SU-DHL-6 (cell line): ENCODE results near the gene MC1R.

Experiments used
- EZH2phosphoT487 ChIP-seq: fragments of 200-600 bp; sonication (generic), shearing (Covaris generic); conservative IDR thresholded peaks from 2 replicates; pipeline ENCODE4 v1.6.1; 2018; ENCODE audit warnings: mild to moderate bottlenecking, antibody characterized with exemption, low read length, moderate library complexity, mixed read lengths
- TF ChIP-seq, protein P1 (sequence below): fragments of 200-600 bp; sonication (generic); IDR thresholded peaks from one replicate; pipeline ENCODE4 v1.5.1; 2017; ENCODE audit warnings: antibody characterized with exemption, mild to moderate bottlenecking, low read length, moderate library complexity; ENCODE audit not compliant: insufficient read depth, poor library complexity, severe bottlenecking

GRCh38 chr16:89949121-89949742 lies 30.6 kb downstream of the MC1R start:
- TF ChIP-seq, protein P1, sequence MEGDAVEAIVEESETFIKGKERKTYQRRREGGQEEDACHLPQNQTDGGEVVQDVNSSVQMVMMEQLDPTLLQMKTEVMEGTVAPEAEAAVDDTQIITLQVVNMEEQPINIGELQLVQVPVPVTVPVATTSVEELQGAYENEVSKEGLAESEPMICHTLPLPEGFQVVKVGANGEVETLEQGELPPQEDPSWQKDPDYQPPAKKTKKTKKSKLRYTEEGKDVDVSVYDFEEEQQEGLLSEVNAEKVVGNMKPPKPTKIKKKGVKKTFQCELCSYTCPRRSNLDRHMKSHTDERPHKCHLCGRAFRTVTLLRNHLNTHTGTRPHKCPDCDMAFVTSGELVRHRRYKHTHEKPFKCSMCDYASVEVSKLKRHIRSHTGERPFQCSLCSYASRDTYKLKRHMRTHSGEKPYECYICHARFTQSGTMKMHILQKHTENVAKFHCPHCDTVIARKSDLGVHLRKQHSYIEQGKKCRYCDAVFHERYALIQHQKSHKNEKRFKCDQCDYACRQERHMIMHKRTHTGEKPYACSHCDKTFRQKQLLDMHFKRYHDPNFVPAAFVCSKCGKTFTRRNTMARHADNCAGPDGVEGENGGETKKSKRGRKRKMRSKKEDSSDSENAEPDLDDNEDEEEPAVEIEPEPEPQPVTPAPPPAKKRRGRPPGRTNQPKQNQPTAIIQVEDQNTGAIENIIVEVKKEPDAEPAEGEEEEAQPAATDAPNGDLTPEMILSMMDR, result no peak
- no peak for TF ChIP-seq EZH2phosphoT487
